Prostate gland (tissue), 2 donors: Measurements from ENCODE around the gene USP14.

Experiments used
- CTCF ChIP-seq, 4 experiments: fragments of 200-600 bp in 2 of 4; fragments of 450-650 bp in 2 of 4; sonication (generic) in 2 of 4; IDR thresholded peaks; 1 replicate in 3 of 4; 2 replicates in 1 of 4; pipeline ENCODE4 v1.5.1; 2016 to 2019; ENCODE audit warnings: antibody characterized with exemption in 4 of 4, mild to moderate bottlenecking in 2 of 4, moderate library complexity in 2 of 4
- POLR2A ChIP-seq: fragments of 450-650 bp; IDR thresholded peaks from one replicate; pipeline ENCODE4 v1.6.1; 2016; ENCODE audit warnings: antibody characterized with exemption, mild to moderate bottlenecking
- POLR2AphosphoS5 ChIP-seq: sonication (generic); formaldehyde crosslinking; IDR thresholded peaks from one replicate; pipeline ENCODE4 v1.6.1; 2017; ENCODE audit warnings: antibody characterized with exemption

GRCh38 chr18:228586-228985, 70.2 kb downstream of the USP14 start:
- TF ChIP-seq CTCF (IDR thresholded peaks at IDR 0.05) (no peak), POLR2AphosphoS5 (no peak), POLR2A (no peak)
